ENCODE results near the gene TFF3.

Gene TFF3

DNA sequence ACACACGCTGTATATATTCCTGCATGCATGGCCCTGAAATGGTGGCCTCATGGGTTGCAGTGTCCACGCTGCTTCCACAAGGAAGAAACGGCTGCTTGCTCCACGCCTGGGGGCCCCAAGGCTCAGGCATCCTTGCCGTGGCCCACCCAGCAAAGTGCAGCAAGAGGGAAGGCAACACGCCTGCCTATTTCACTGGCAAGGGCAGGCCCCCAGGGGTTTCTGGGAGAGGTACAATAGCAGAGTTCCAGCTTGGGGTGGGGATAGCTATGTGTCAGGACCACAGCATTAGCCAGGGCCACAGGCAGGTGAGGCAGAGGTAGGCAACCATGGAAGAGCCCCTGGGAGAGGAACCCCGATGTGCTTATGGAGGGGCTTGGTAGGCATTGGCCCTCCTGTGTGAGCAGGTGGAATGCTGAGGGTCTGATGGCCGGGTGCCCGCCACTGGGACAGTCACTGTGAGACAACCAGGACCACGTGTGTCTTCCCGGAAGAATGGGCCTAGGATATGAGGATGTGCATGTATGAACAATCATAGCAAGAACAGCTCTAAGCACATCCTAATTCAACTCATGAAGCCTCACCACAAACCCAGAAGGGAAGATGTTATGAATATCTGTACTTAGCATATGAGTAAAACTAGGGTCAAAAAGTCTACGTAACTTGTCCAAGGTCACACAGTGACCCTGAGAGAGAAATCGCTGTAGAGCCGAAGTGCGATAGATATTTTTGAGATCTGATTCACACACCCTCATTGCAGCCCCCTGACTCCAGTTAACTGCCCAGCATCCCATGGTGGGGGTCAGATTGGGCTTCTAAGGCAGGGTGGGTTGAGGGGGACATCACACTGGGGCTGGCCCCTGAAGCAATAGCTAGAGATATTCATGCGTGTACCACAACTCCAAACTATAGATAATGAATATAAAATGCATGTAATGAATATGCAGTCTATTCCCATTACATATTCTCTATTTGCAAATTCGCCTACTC is 23.8 kb upstream of the TFF3 start:
- Mint-ChIP-seq H3K27ac (no peak overlapping the region), H3K4me1 (peaks cover 24% of the 10 kb centered on the region), H3K9me3 (no peaks in the 10 kb centered on the region), H3K4me3 (no peak overlapping the region), H3K27me3 (no peaks in the 10 kb centered on the region)
- no peak for DNase-seq
- ATAC-seq, result peak; percentile 58

DNA sequence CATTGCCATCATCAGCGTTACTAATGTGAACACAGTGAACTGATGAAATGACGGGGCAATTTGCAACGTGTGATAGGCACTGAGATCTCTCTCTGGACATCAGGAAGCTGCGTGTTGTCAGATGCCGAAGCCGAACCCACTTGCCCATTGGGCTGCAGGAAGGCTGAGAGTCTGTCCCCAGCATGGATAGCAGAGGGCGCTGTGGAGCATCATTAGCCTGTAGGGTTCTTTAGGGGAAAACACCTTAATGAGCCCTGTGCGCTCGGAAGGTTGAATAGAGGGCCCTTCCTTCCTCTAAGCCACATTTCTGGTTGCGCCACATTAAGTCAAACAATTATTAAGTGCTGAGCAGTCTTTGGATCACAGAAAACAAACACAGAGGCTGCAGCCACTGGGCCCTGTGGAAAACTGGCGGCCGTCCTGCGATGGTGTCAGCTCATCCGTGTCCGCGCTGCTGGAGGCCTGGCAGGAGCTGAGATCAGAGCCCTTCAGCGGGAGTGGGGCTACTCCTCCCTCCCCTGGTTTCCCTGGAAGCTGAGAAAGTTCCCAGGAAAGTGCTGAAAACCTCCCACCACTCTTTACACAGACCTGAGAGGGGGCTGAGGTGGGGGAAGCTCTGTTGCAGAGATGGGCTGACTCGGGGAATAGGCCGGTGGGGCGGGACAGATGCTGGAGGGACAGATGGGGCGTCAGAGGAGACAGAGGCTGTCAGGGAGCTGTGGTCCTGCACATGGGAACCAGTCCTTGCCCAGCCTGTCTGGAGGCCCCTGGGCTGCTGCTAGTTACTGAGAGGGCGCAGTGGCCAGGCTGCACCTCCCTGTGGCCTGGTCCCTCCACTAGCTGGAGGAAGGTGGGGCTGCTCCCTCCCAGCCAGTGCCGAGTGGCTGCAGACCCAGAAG is 22.9 kb upstream of the TFF3 start:
- no peaks in the 10 kb centered on the region for H3K9me3 Mint-ChIP-seq
- peak overlapping the region; percentile 44 to 73 for H3K4me3 Mint-ChIP-seq
- ATAC-seq (peak; percentile 98), DNase-seq (peak; percentile 80 to 85)
- no peaks in the 10 kb centered on the region for H3K27me3 Mint-ChIP-seq
- peaks cover 18% of the 10 kb centered on the region for H3K4me1 Mint-ChIP-seq
- peak overlapping the region; percentile 12 to 80 for H3K27ac Mint-ChIP-seq

DNA sequence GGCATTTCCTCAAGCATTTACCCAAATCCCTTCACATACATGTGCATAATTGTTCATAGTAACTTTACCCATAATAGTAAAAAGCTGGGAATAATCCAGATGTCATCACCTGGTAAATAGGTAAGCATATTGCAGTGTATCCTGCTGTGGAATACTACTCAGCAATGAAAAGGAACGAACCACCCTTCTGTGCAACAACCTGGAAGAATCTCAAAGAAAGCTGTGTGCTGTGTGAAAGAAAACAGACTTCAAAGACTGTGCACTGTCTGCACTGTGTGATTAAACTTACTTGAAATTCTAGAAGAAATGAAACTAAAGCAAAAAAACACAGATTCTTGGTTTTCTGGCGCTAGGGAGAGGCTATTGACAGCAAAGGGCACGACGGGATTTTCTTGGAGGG is 22.1 kb upstream of the TFF3 start:
- H3K4me1 Mint-ChIP-seq, result peaks cover 17% of the 10 kb centered on the region
- peaks cover 0 to 3% of the 10 kb centered on the region in 2 donors for H3K9me3 Mint-ChIP-seq
- peaks cover 6% of the 10 kb centered on the region for H3K27me3 Mint-ChIP-seq
- H3K4me3 Mint-ChIP-seq, result peak overlapping the region in 1 of 2 donors; percentile 73
- no peak overlapping the region for H3K27ac Mint-ChIP-seq
- ATAC-seq (no peak), DNase-seq (no peak)

DNA sequence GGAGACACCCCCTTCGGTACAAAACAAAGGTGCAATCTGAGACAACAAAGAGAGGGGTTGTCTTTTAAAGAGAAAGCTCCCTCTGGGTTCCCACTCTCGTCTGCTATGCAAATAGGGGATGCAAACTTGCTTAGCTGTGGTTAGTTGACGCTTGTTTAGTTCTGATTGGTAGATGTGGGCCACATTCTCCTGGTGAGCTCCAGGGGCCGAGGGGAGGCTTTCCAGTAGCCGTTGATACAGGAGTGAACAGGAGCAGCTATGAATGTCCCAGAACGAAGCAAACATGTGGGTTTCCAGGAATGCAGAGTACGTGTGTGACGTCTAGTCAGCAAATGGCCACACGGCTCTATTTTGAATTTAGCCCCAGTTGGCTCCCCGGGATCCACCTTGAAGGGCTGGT is 20.8 kb upstream of the TFF3 start:
- no peak for ATAC-seq
- Mint-ChIP-seq H3K4me3 (no peak overlapping the region), H3K9me3 (peaks cover 11 to 15% of the 10 kb centered on the region in 2 donors), H3K27me3 (peaks cover 6% of the 10 kb centered on the region), H3K4me1 (peaks cover 17% of the 10 kb centered on the region), H3K27ac (no peak overlapping the region)
- DNase-seq, result no peak

DNA sequence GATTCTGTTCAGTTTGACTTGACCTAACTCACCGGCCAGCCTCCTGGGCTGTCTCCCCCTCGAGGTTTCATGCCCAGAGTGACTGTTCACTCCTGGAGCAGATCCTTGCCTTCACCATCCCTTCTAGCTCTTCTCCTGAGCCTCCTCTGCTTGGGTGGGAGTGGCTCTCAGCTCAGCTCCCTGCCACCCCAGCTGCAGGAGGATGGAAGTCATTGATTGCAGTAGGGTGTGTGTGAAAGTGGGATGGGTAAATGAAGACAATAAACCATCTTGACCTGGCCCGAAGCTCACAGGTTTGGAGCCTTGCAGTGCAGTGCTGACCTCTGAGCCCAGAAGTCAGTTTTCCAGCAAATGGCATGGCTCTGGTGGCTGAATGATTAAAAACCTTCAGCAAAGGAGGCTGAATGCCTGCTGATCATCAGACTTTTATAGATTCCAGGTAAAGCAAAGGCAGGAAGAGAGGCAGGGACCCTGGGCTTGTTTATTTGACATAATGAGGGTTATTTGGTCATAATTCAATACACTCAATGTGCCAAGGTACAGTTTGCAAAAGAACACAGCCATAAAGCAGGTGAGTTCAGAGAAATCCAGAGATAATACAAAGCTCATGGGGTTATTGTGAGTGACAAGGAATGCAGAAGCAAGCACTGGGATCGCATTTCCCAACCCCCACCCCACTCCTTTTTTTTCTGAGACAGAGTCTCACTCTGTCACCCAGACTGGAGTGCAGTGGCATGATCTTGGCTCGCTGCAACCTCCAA is 17.5 kb upstream of the TFF3 start:
- peaks cover 6% of the 10 kb centered on the region for H3K27me3 Mint-ChIP-seq
- peaks cover 16 to 20% of the 10 kb centered on the region in 2 donors for H3K9me3 Mint-ChIP-seq
- no peak overlapping the region for H3K4me3 Mint-ChIP-seq
- H3K4me1 Mint-ChIP-seq, result peaks cover 5% of the 10 kb centered on the region
- no peak overlapping the region for H3K27ac Mint-ChIP-seq
- ATAC-seq (no peak), DNase-seq (no peak)

DNA sequence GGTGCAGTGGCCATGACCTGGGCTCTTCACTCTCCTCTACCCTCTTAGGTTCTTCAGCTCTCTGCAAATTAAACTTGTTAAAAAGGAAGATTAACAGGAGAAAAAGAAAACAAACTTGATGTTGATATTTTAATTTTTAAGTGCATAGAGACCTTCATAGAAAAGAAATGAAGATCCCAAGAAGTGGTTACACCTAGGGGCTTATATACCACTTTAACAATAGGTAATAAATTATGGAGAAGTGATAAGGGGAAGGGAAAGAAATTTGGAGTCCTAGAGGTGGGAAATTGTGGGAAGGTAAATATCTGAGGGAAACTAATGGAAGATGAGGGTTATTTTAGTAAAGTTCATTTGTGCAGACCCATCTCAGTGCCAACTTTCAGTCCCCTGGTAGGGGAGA is 16.5 kb upstream of the TFF3 start:
- no peak for ATAC-seq
- Mint-ChIP-seq H3K27ac (peak overlapping the region in 1 of 2 donors; percentile 3), H3K4me1 (no peaks in the 10 kb centered on the region), H3K27me3 (peaks cover 6% of the 10 kb centered on the region), H3K9me3 (peaks cover 16 to 20% of the 10 kb centered on the region in 2 donors), H3K4me3 (no peak overlapping the region)
- DNase-seq, result no peak

DNA sequence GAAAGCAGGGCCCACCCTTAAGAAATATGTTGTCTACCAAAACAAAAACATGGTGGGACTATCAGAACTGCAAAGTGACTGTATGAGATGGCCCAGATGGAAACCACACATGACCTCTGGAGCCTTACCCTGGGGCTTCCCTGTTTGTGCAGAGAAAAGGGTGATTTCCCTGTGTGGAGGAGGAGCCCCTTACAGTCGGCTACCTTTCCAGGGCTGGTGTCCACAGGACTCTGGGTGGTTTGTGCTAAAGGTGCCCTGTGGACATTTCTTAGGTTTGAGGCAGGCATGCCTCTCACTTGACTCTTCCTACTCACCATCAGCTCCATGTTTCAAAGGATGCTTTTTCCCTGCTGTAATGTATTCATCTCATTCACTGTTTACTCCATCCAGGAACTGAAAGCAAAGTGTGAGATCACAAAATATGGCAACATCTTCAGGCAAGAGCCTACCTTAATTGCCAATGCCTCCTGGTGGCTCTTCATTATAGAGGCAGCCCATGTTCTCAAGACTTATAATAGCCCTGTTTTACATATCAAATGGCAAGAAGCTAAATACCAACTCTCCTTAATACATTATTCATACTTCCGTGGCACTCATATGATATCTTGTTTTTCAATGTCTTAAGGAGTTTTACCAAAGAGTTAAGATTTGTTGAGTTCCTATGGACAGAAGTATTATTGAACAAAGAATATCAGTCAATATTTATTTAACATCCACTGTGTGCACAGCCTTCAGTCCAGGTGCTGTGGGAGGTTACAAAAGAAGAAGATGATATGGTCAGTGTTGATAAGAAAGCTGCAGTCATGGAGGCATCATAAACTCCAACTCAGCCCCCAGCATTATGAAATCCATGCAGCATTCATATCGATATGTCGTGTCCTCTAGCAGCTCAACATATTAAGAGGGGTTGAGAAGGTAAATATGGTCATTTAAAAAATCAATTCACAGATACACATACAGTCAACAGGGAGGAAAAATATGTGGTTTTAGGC is 15.5 kb upstream of the TFF3 start:
- DNase-seq, result no peak
- Mint-ChIP-seq H3K27me3 (peaks cover 6% of the 10 kb centered on the region), H3K4me1 (no peaks in the 10 kb centered on the region), H3K9me3 (peaks cover 16 to 20% of the 10 kb centered on the region in 2 donors), H3K4me3 (no peak overlapping the region), H3K27ac (no peak overlapping the region)
- ATAC-seq, result no peak

DNA sequence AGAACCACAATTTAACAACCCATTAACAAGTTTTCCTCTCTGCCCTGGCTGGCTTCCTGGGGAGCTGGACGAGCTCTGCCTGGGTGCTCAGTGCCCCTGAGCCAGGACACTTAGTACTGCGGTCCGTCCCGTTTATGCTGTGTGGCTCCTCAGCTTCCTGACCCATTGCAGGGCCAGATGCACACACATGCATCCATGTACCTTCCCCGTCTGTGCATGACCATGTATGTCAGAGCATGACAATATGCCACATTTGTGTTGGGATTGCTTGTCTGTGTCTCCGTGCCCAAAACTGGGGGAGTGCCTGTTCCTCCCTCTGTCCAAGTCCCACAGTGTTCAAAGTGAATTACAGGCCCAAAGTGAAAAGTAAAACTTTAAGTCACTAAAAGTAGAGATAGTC is 9.7 kb upstream of the TFF3 start:
- H3K27me3 Mint-ChIP-seq, result peaks cover 22% of the 10 kb centered on the region
- no peak overlapping the region for H3K4me3 Mint-ChIP-seq
- no peaks in the 10 kb centered on the region for H3K4me1 Mint-ChIP-seq
- DNase-seq, result no peak
- H3K9me3 Mint-ChIP-seq, result no peaks in the 10 kb centered on the region
- H3K27ac Mint-ChIP-seq, result peak overlapping the region in 1 of 2 donors; percentile 41
- no peak for ATAC-seq

DNA sequence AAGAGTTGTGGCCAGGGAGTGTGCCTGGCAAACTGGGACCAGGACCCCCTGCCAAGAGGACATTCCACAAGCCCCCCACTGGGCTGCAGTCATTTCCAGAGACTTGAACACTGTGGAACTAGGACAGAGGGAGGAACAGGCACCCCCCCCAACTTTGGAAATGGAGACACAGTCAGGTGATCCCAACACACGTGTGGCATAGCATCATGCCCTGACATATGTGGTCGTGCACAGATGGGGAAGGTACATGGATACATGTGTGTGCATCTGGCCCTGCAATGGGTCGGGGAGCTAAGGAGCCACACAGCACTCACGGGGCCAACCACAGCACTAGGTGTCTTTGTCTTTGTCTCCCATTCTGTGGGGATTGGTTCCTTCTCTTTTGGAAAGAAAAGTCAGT is 6.6 kb upstream of the TFF3 start:
- ATAC-seq (no peak), DNase-seq (no peak)
- H3K4me3 Mint-ChIP-seq, result no peak overlapping the region
- H3K9me3 Mint-ChIP-seq, result no peaks in the 10 kb centered on the region
- peaks cover 7% of the 10 kb centered on the region for H3K4me1 Mint-ChIP-seq
- H3K27me3 Mint-ChIP-seq, result peaks cover 22% of the 10 kb centered on the region
- peak overlapping the region in 1 of 2 donors; percentile 57 for H3K27ac Mint-ChIP-seq

DNA sequence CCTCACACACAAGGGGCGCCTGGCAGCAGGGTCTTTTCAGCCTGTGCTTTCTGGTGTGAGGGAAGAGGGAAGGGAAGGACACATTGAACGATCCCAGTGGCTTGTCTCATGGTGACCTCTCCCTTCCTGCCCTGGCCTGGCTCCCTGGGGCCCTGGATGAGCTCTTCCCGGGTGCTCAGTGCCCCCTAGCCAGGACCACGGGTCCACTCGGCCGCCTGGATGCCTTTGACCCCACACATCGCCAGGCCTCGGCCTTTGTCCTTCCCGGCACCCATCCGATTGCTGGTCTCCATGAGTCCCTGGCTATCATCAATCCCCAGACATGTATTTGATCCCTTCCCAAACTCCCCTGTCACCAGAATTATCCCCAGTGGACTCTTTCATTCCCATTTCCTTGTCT is 6.0 kb upstream of the TFF3 start:
- no peak overlapping the region for H3K4me3 Mint-ChIP-seq
- ATAC-seq (no peak), DNase-seq (no peak)
- H3K9me3 Mint-ChIP-seq, result no peaks in the 10 kb centered on the region
- peaks cover 7% of the 10 kb centered on the region for H3K4me1 Mint-ChIP-seq
- H3K27ac Mint-ChIP-seq, result no peak overlapping the region
- H3K27me3 Mint-ChIP-seq, result peaks cover 22% of the 10 kb centered on the region

DNA sequence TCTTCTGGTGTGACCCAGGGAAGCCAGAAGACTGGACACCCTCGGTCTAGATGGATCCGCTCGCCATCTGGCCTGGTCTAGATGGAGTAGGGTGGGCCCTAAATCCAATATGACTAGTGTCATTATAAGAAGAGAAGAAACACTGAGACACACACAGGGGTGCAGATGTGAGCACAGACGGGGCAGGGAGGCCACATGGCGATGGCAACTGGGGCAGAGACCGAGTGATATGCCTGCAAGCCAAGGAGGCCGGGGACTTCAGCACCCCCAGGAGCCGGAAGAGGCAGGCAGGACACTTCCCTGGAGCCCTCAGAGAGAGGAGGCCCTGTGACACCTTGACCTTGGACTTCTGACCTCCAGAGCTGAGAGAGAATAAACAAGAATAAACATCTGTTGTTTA is 5.6 kb upstream of the TFF3 start:
- Mint-ChIP-seq H3K4me3 (no peak overlapping the region), H3K4me1 (peaks cover 7% of the 10 kb centered on the region), H3K9me3 (no peaks in the 10 kb centered on the region), H3K27me3 (peaks cover 22% of the 10 kb centered on the region), H3K27ac (no peak overlapping the region)
- ATAC-seq (no peak), DNase-seq (no peak)

DNA sequence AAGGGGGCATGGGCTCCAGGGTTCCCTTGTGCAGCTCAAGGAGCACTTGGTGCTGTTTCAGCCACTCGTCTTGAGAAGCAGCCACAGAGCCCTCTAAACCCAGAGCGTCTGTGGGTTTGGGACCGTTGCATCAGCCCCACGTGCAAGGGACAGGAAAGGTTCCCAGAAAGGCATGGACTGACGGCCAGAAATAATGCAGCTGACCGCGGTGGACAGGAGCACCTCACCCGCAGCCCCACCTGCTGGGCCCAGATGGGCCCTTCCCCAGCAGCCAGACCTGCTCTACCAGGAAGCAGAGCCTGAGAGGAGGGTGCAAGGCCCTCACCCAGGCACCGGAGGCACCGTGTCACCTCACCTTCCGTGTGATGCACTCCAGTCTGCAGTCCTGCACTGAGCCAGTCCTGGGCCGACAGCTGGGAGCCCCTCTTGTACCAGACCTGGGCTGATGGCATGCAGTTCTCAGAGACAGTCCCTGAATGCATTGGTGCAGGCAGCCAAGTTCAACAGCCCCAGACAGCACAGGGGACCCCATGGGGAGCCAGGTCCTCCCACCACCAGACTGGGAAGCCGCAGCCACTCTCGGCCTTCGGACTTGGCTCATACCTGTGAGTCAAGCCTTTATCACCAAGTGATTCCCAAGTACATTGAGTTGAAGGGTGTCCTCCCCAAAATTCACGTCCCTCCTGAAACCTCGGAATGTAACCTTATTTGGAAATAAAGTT is 4.8 kb upstream of the TFF3 start:
- peaks cover 7% of the 10 kb centered on the region for H3K4me1 Mint-ChIP-seq
- no peak for ATAC-seq
- H3K27ac Mint-ChIP-seq, result peak overlapping the region; percentile 7 to 73

DNA sequence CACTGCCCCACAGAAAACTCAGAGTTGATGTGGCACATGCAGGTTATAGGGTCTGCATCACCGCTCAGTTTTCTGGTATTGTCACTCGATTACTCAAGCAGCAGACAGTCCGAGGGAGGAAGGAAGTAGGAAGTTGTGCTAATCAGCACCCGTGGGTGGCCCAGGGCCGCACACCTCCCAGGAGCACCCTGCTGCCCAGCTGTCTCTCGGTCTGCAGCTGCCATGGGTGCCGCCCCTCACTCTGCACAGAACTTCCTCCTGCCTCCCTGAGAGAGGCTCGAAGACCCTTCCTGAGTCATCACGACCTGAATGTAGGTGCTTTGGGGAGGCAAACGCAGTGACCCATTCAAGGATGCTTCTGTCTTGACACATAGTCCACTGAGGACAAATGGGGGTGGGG is 4.2 kb upstream of the TFF3 start:
- peaks cover 22% of the 10 kb centered on the region for H3K27me3 Mint-ChIP-seq
- DNase-seq (no peak), ATAC-seq (peak; percentile 31)
- peak overlapping the region in 1 of 2 donors; percentile 9 for H3K4me3 Mint-ChIP-seq
- H3K27ac Mint-ChIP-seq, result peak overlapping the region; percentile 60 to 73
- H3K9me3 Mint-ChIP-seq, result no peaks in the 10 kb centered on the region
- peaks cover 7% of the 10 kb centered on the region for H3K4me1 Mint-ChIP-seq

More for the DNA sequence above, 4.8 kb upstream of the TFF3 start:
- H3K27me3 Mint-ChIP-seq, result peaks cover 22% of the 10 kb centered on the region
- no peak overlapping the region for H3K4me3 Mint-ChIP-seq
- DNase-seq, result no peak
- no peaks in the 10 kb centered on the region for H3K9me3 Mint-ChIP-seq
